GF-D8 (cell line): ENCODE results near the gene CTDSPL.

Source experiments
- DNase-seq: peaks from one replicate; lab custom pipeline; 2025; lab: John Stamatoyannopoulos, UW

CTDSPL gene

GRCh38 chr3:37891227-37891626 lies 29.5 kb downstream of the CTDSPL start:
- peak; percentile 42 for DNase-seq

- peak; percentile 49 for DNase-seq
Measured at GRCh38 chr3:37892927-37893600, 31.4 kb downstream of the CTDSPL start.

- no peak for DNase-seq
Measured at GRCh38 chr3:37896827-37897226, 35.1 kb downstream of the CTDSPL start.

DNA sequence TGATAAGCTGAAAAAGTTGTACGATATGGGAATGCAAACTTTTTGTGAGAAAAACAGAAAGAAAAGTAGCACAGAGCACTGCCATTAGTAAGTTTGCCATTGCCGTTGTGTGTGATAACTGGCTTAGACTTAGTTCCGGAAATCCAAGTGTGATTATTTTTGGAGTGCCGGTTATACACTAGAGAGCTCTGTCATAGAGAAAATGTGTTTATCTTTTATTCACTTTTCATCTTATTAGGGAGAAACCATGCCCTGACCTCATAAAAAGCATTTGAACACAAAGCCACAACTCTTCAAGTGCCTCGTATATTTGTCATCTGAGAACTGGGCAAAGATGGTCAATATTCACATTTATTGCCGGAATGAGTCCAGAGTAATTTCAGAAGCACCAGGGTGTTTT lies 36.1 kb downstream of the CTDSPL start:
- DNase-seq, result no peak

- DNase-seq, result no peak
Measured at GRCh38 chr3:37898424-37898823, 36.7 kb downstream of the CTDSPL start.

DNA sequence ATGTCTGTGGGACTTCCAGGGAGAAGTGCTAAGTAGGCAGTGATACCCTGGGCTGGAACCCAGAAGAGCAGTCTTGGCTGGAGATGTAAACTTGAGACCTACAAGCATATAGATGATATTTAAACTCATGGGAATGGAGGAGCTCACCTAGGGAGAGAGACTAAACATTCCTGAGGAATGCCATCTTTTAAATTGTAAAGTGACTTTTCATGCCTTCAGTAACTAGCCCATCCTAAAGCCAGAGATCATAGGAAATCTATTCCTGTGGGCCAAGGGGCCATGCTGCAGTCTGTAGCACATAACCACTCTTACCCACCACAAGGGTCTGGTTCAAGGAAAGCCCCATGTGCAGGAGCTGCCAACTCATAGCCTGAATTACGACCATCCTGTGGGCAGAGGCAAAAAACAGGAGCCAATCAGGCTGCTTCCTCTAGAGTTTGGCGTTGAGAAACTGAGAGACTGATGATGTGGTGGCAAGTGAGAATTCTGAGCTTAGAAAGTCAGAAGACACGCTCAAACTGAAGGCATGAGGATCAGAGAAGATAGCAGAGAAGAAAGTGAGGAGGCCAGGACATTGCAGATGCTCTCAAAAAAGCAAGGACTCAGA lies 37.5 kb downstream of the CTDSPL start:
- DNase-seq, result no peak

DNA sequence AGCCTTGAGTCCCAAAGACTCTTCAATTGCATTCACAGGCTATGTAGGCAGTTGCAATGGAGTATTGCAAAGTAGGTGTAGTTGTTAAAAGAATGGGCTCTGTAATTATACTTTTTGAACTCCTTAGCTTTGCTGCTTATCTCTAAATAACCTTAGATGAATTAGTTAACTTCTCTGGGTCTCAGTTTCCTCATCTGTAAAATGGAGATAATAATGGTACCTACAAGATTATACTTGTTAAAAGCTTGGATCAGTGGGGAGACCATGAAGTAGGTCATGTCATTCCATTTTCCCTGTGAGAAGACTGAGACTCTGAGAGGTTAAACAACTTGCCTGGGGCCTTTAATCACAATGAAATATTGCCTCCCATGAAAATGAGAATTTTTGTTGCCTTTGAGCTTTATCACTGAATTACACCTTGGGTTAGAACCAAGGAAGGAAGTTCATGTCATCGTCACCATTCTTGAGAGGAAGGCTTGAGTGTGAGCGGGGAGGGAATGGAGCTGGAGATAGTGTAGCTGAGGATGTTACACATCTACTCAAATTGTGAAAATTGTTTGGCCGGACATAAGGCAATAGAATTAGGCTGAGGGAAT lies 38.1 kb downstream of the CTDSPL start:
- DNase-seq, result peak; percentile 41

DNA sequence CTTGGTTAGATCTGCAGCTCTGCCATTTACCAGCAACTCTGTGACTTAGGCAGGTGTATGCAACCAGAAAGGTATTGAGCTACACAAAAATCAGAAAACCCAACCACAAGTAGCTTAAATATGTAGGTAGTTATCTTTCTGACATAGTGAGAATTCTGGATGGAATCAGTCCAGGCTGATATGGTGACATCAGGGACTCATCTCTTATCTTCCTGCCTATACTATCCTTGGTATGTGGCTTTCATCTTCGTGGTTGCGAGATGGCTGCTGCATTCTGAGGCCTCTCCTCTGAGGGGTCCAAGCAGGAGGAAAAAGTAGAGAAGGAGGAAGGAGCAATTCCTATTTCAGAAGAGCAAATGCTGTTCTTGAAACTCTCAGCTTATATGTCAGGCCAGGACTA lies 40.0 kb downstream of the CTDSPL start:
- DNase-seq, result no peak

GRCh38 chr3:37902674-37903073 lies 41.0 kb downstream of the CTDSPL start:
- DNase-seq, result no peak

GRCh38 chr3:37903320-37903719 lies 41.6 kb downstream of the CTDSPL start:
- DNase-seq, result no peak

- no peak for DNase-seq
Measured at GRCh38 chr3:37903734-37904133, 42.1 kb downstream of the CTDSPL start.

- no peak for DNase-seq
Measured at GRCh38 chr3:37904601-37905000, 42.9 kb downstream of the CTDSPL start.

DNA sequence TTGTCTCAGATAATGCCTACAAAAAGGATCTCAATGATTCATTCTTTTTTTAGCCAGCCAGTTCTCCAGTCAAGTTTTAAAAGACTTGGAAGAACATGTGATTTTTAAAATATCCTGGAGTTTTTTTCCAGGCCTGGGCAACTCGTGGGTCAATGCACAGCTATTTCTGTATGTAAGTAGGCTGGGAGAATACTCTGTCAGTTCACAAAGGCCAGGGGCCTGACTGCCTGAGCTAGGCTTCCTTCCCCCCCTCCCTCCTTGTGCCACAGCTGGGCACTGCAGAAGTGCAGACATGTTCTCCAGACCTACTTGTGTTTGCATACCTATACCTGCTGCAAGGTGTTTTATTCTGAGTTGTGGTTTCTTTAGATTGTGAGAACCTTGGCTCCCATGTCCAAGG lies 43.7 kb downstream of the CTDSPL start:
- no peak for DNase-seq

GRCh38 chr3:37905987-37906674 lies 44.5 kb downstream of the CTDSPL start:
- no peak for DNase-seq

GRCh38 chr3:37906734-37907282 lies 45.1 kb downstream of the CTDSPL start:
- DNase-seq, result no peak

GRCh38 chr3:37907371-37907770 lies 45.7 kb downstream of the CTDSPL start:
- no peak for DNase-seq

- DNase-seq, result no peak
Measured at GRCh38 chr3:37907906-37908305, 46.2 kb downstream of the CTDSPL start.

DNA sequence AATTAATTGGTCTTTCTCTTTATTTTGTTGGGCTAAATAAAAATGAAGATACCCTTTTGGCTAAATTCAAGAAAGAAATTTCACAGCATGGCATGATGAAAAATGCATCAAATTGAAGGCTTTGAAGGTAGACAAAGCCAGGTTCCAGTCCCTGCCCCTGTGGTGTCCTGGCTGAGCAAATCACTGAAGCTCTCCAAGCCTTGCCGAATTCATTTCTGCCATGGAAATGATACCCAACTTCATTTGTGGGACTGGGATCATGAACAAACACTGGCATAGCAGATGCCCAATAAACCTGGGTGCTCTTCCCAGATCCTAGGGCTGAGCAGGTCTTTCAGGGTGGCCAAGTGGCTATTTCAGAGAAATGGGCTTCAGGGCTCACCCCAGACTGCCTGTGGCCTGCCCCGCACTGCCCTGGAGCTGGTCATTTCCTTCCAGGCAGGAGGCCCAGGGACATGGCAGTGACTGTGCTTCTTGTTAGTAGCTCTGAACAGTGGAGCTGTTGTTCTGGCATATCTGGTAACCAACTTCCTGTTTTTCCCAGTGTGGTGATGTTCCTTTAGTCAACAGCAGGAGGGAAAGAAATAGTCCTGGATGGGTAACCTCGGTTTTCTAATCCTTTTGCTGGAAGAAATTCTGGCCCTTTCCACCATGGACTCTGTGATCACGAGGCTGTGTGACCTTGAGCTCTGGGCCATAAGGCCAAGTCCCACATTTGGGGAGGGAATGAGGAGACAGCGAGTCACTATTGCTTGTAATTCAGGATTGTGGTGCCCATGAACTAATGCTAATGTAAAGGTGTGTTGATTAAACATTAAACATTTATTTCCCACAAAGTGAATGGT lies 47.6 kb downstream of the CTDSPL start:
- peak; percentile 21 for DNase-seq

GRCh38 chr3:37910671-37911400 lies 49.2 kb downstream of the CTDSPL start:
- no peak for DNase-seq

DNA sequence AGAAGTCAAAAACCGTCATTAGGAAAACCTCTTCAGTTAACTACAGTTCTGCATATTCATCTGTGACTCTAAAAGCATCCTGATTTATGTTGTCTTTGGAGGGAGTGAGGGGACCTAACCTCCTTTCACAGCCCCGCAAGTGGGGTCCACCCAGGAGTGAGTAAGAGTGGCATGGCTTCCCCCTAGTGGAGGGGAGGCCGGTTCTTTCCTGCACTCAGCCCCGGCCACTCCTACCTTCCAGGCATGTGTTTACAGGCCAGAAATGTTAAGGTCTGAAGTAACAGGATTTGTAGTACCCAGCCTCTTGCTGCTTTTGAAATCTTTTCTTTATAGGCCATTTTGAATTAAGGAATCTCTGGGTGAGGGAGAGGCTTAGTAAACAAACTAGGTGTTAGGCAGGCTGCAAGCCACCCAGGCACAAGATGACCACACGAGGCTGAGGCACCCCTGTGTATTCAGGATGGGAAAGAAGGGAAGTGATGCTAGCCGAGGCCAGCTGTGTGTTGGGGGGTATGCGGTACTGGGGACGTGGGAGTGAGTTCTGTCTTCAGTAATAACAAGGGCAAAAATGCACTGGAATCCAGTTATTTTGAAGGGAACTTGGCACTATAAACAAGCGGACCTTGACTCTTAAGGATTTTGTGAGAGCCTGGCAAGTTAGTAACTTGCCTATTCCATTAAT lies 50.5 kb downstream of the CTDSPL start:
- no peak for DNase-seq
